ENCODE measurements around the gene HNRNPUL1. TPM values are rescaled to one million over a fixed set of nuclear protein-coding genes. Genes with fewer than 3 reads are reported as not detected.

The HNRNPUL1 gene
- total and polyA plus RNA-seq, 2 donors (not counting 3 experiments of a cell fraction or from before 2014, with no cell fraction given): 83.2 to 261 TPM

DNA sequence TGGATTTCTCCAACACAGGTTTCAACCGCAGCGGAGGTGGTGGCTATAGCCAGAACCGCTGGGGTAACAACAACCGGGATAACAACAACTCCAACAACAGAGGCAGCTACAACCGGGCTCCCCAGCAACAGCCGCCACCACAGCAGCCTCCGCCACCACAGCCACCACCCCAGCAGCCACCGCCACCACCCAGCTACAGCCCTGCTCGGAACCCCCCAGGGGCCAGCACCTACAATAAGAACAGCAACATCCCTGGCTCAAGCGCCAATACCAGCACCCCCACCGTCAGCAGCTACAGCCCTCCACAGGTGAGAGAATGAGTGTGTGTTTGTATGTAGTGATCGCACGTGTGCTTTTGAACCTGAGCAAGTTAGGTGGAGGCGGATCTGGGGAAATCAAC, 39.8 kb downstream of the HNRNPUL1 start:
- Histone ChIP-seq H3K9ac (replicated peaks; ENCODE audit: extremely low read depth, insufficient read depth, low read length) (no peak overlapping the region), H3K4me3 (replicated peaks in 1 of 3; ENCODE audit: insufficient read depth in 1 of 3, low read depth in 1 of 3, low read length in 3 of 3) (no peak overlapping the region), H3K79me2 (ENCODE audit: control insufficient read depth, insufficient read depth, low read length) (peaks cover 3% of the 10 kb centered on the region), H3K9me1 (replicated peaks; ENCODE audit: control insufficient read depth, extremely low read depth, insufficient read depth, low read length) (no peaks in the 10 kb centered on the region), H3K27me3 (ENCODE audit: control insufficient read depth in 2 of 2, insufficient read depth in 2 of 2, low read length in 2 of 2) (no peaks in the 10 kb centered on the region), H2AFZ (ENCODE audit: low read depth, low read length) (no peak overlapping the region), H3K4me1 (ENCODE audit: control insufficient read depth, extremely low read depth, insufficient read depth, low read length) (peaks cover 31% of the 10 kb centered on the region), H3K27ac (ENCODE audit: insufficient read depth, low read depth, low read length) (no peak overlapping the region), H4K20me1 (replicated peaks; ENCODE audit: control insufficient read depth, extremely low read depth, insufficient read depth, low read length) (no peaks in the 10 kb centered on the region), H3K36me3 (ENCODE audit: control insufficient read depth in 2 of 2, extremely low read depth in 1 of 2, insufficient read depth in 2 of 2, low read length in 2 of 2) (peaks cover 38 to 60% of the 10 kb centered on the region in 2 experiments), H3K4me2 (ENCODE audit: insufficient read depth, low read length) (no peak overlapping the region), H3K9me3 (replicated peaks; ENCODE audit: control insufficient read depth, insufficient read depth, low read length) (no peaks in the 10 kb centered on the region)
- dilution Hi-C loops (cut with MboI; ENCODE audit: extremely low pct_ligation_motif_present, low sequenced_read_pairs) (no loop called here), intact Hi-C loops (cut with micrococcal nuclease) (no loop called here)
- no peak for TF ChIP-seq GATA2 (IDR thresholded peaks at IDR 0.05; ENCODE audit: insufficient read depth, insufficient read length, low read depth, low read length)
- no peak for TF ChIP-seq EZH2 (IDR thresholded peaks at IDR 0.05; ENCODE audit: borderline replicate concordance, low read depth, low read length, severe bottlenecking)
- TF ChIP-seq, protein P1, sequence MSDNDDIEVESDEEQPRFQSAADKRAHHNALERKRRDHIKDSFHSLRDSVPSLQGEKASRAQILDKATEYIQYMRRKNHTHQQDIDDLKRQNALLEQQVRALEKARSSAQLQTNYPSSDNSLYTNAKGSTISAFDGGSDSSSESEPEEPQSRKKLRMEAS (IDR thresholded peaks at IDR 0.05; ENCODE audit: insufficient read depth, insufficient read length): no peak
- TF ChIP-seq, protein P2, sequence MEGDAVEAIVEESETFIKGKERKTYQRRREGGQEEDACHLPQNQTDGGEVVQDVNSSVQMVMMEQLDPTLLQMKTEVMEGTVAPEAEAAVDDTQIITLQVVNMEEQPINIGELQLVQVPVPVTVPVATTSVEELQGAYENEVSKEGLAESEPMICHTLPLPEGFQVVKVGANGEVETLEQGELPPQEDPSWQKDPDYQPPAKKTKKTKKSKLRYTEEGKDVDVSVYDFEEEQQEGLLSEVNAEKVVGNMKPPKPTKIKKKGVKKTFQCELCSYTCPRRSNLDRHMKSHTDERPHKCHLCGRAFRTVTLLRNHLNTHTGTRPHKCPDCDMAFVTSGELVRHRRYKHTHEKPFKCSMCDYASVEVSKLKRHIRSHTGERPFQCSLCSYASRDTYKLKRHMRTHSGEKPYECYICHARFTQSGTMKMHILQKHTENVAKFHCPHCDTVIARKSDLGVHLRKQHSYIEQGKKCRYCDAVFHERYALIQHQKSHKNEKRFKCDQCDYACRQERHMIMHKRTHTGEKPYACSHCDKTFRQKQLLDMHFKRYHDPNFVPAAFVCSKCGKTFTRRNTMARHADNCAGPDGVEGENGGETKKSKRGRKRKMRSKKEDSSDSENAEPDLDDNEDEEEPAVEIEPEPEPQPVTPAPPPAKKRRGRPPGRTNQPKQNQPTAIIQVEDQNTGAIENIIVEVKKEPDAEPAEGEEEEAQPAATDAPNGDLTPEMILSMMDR (IDR thresholded peaks at IDR 0.05; ENCODE audit: extremely low read depth in 1 of 2, insufficient read depth in 1 of 2, low read depth in 1 of 2, low read length in 2 of 2): no peak
- TF ChIP-seq POLR2AphosphoS5 (IDR thresholded peaks at IDR 0.05; ENCODE audit: insufficient read depth, low read depth, low read length): no peak
- TF ChIP-seq FOS (IDR thresholded peaks at IDR 0.05; ENCODE audit: borderline replicate concordance, insufficient read depth, low read length): no peak
- TF ChIP-seq MYC (IDR thresholded peaks at IDR 0.05; ENCODE audit: low read depth, low read length): no peak
- no peak for TF ChIP-seq POLR2A (IDR thresholded peaks at IDR 0.05; ENCODE audit: low read depth, low read length)
- TF ChIP-seq JUN (IDR thresholded peaks at IDR 0.05; ENCODE audit: borderline replicate concordance, insufficient read depth, insufficient read length, low read depth): no peak
- DNase-seq (ENCODE audit: low read depth, low spot score): no peak
- CTCF ChIA-PET: interaction anchor here (1.4 to 3.2 kb wide), 3 partner anchors 42 to 100 kb away, joined by 5 to 8 read pairs (median 7); no protein-coding TSS in a partner anchor
- no peak for FAIRE-seq
- POLR2A ChIA-PET: no interaction called here
- no TSS peak for BruUV-seq (replicated peaks)

All from endothelial cell of umbilical vein (primary cell).